A549 (cell line): ENCODE results near the gene PIGS.

Source experiments
- CHD2 ChIP-seq: fragments of 150-350 bp; IDR thresholded peaks from 2 replicates; pipeline ENCODE4 v1.6.1; 2014; ENCODE audit warnings: low read length; ENCODE audit not compliant: partially characterized antibody
- EP300 ChIP-seq, 2 experiments: fragments of >200 bp; sonication (Bioruptor Twin); formaldehyde crosslinking; IDR thresholded peaks; 2 replicates in 1 of 2; 3 replicates in 1 of 2; pipeline ENCODE4 v1.6.1; 2016 to 2017
- ESRRA ChIP-seq: fragments of 150-350 bp; IDR thresholded peaks from 2 replicates; pipeline ENCODE4 v1.6.1; 2014; ENCODE audit warnings: mild to moderate bottlenecking, low read length, borderline replicate concordance
- HEYL ChIP-seq: fragments of 250-450 bp; sonication (Bioruptor Pico); IDR thresholded peaks from 2 replicates; pipeline ENCODE4 v1.8.0; 2021; ENCODE audit warnings: mild to moderate bottlenecking, moderate library complexity
- HOXA7 ChIP-seq: fragments of 250-450 bp; sonication (Bioruptor Pico); IDR thresholded peaks from 2 replicates; pipeline ENCODE4 v1.5.0; 2020; ENCODE audit warnings: mild to moderate bottlenecking, moderate library complexity
- HOXB13 ChIP-seq: fragments of 250-450 bp; sonication (Bioruptor Pico); IDR thresholded peaks from 2 replicates; pipeline ENCODE4 v1.5.0; 2020; ENCODE audit warnings: low read depth, mild to moderate bottlenecking, moderate library complexity
- JUN ChIP-seq, 2 experiments: fragments of >200 bp; sonication (Bioruptor Twin); formaldehyde crosslinking; IDR thresholded peaks; 2 replicates in 1 of 2; 3 replicates in 1 of 2; pipeline ENCODE4 v1.6.1; 2016 to 2017
- MAZ ChIP-seq: fragments of 150-350 bp; IDR thresholded peaks from 2 replicates; pipeline ENCODE4 v1.6.1; 2014; ENCODE audit warnings: antibody characterized with exemption, low read depth, low read length, borderline replicate concordance
- POLR2A ChIP-seq: IDR thresholded peaks from 2 replicates; pipeline ENCODE4 v1.6.1; 2012; ENCODE audit warnings: mild to moderate bottlenecking, low read length
- RCOR1 ChIP-seq: fragments of 150-350 bp; IDR thresholded peaks from 2 replicates; pipeline ENCODE4 v1.6.1; 2014; ENCODE audit warnings: antibody characterized with exemption, low read length, low read depth
- RNF2 ChIP-seq: fragments of 200-600 bp; sonication (generic); IDR thresholded peaks from 2 replicates; pipeline ENCODE4 v1.6.1; 2016; ENCODE audit warnings: low read depth, mild to moderate bottlenecking, antibody characterized with exemption, moderate library complexity, borderline replicate concordance
- SMC3 ChIP-seq: fragments of >200 bp; sonication (Bioruptor Twin); formaldehyde crosslinking; IDR thresholded peaks from 3 replicates; pipeline ENCODE4 v1.6.1; 2018; ENCODE audit warnings: inconsistent platforms
- TF ChIP-seq, protein P1 (sequence below): fragments of >200 bp; sonication (Bioruptor Twin); formaldehyde crosslinking; IDR thresholded peaks from 3 replicates; pipeline ENCODE4 v1.5.1; 2016
- TF ChIP-seq, protein P2 (sequence below): fragments of 450-650 bp; IDR thresholded peaks from 2 replicates; pipeline ENCODE4 v1.6.1; 2014; ENCODE audit warnings: antibody characterized with exemption

DNA sequence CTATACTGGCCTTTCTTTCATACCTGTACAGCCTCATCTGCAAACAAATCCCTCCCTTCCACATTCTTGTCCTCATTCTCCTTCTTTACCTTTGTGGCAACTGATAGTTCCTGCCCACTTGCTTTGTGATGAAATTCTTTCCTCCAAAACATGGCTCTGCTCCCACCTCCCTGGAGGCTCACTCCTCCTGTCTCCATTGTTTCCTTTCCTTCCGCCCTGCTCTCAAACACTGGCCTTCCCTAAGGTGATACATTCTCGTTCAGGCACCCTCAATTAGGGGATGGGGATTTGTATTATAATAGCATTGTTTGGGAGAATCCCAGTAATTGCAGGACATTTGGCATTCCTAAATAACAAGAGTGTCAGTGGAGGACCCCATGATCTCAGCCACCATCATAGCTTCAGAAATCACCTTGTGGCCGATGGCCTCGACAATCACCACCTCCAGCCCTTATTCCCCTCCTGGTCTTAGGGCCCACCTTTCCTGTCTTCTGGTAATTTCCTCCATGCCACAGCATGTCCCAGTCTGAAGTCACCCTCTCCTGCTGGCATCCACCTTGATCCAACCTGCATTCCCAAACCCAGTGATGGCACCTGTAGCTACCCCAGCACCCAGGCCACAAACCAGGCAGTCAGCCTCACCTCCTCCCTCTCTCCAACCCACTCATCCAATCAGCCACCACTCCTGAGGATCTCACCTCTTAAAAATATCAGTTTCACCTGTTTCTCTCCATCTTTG lies 26.8 kb downstream of the PIGS start:
- TF ChIP-seq RCOR1 (no peak), HOXB13 (no peak), JUN (IDR thresholded peaks at IDR 0.05) (no peak), RNF2 (no peak), SMC3 (no peak), POLR2A (no peak), HOXA7 (CRISPR knock-in tag) (no peak), EP300 (IDR thresholded peaks at IDR 0.05) (no peak), ESRRA (no peak), CHD2 (no peak), MAZ (no peak), HEYL (CRISPR knock-in tag) (no peak)
- TF ChIP-seq, protein P1, sequence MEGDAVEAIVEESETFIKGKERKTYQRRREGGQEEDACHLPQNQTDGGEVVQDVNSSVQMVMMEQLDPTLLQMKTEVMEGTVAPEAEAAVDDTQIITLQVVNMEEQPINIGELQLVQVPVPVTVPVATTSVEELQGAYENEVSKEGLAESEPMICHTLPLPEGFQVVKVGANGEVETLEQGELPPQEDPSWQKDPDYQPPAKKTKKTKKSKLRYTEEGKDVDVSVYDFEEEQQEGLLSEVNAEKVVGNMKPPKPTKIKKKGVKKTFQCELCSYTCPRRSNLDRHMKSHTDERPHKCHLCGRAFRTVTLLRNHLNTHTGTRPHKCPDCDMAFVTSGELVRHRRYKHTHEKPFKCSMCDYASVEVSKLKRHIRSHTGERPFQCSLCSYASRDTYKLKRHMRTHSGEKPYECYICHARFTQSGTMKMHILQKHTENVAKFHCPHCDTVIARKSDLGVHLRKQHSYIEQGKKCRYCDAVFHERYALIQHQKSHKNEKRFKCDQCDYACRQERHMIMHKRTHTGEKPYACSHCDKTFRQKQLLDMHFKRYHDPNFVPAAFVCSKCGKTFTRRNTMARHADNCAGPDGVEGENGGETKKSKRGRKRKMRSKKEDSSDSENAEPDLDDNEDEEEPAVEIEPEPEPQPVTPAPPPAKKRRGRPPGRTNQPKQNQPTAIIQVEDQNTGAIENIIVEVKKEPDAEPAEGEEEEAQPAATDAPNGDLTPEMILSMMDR, result no peak
- TF ChIP-seq, protein P2, sequence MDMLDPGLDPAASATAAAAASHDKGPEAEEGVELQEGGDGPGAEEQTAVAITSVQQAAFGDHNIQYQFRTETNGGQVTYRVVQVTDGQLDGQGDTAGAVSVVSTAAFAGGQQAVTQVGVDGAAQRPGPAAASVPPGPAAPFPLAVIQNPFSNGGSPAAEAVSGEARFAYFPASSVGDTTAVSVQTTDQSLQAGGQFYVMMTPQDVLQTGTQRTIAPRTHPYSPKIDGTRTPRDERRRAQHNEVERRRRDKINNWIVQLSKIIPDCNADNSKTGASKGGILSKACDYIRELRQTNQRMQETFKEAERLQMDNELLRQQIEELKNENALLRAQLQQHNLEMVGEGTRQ, result no peak
